GM19238 (cell line): ENCODE results near the gene WNT9A.
"Not testable (repeated sequence)": the region's sequence is repeated elsewhere in the genome, so short reads cannot be mapped to it uniquely, and the experiment has no call there.

Experiments
- DNase-seq: peaks from one replicate; pipeline ENCODE4 v3.0.0; 2011; ENCODE audit warnings: low spot score; ENCODE audit not compliant: insufficient read length

WNT9A gene

DNA sequence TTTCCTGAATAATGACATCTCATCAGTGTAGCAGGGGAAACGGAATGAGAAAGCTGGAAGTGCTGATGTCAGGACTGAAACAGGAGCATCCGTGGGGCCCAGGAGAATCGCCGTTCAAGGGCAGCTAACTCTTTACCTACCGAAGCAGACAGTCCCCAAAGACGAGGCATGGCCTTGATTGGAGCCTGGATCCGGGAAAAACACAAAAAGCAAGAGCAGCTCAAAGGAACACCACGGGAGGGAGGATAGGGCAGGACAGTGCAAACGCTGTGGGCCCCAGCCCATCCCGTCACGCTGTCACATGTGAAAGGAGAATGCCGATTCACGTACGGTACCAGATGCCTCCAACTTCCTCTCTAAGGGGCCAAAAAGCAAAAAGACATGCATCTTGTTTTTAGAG is 34.9 kb downstream of the WNT9A start:
- no peak for DNase-seq

GRCh38 chr1:227911376-227911775 is 36.4 kb downstream of the WNT9A start:
- no peak for DNase-seq

DNA sequence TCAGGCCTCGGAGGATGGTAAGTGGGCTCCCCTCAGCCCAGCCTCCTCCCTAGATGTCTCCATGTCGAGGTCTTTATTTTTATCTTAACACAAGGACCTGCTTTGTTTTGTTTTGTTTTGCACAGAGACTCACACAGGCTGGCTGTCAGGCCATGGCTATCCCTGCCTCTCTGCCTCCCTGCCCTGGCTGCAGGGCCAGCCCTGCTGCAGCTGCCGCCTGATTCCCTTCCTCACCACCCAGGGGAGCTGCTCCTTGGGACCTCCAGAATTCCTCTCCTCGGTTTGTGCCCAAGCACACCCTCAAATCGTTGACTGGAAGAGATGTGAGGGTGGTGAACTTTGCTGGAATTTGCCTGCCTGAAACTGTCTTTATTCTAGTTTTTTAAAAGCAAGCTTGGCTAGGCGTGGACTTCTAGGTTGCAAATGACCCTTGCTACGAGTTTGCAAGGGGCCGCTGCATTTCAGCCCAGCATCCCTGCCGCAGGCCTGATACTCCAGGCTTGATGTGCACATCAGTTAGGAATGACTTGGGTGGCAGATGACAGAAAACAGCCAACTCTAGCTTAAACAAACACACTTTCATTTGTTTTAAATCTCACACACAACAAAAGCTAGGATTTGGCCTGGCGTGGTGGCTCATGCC is 37.1 kb downstream of the WNT9A start:
- DNase-seq, result no peak

DNA sequence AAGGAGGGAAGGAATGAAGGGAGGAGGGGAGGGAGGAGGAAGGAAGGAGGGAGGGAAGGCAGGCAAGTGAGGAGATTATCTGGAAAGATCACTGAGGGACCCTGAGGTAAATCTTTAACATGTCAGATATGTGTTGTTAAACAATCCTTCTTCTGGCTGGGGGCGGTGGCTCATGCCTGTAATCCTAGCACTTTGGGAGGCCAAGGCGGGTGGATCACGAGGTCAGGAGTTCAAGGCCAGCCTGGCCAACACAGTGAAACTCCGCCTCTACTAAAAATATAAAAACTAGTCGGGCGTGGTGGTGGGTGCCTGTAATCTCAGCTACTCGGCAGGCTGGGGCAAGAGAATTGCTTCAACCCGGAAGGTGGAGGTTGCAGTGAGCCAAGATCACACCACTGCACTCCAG is 37.8 kb downstream of the WNT9A start:
- DNase-seq, result not testable (repeated sequence)

GRCh38 chr1:227909188-227909587 is 38.5 kb downstream of the WNT9A start:
- no peak for DNase-seq

- no peak for DNase-seq
Measured at GRCh38 chr1:227908359-227908758, 39.4 kb downstream of the WNT9A start.

GRCh38 chr1:227907439-227908015 is 40.2 kb downstream of the WNT9A start:
- DNase-seq, result no peak

GRCh38 chr1:227906550-227907071 is 41.1 kb downstream of the WNT9A start:
- no peak for DNase-seq

DNA sequence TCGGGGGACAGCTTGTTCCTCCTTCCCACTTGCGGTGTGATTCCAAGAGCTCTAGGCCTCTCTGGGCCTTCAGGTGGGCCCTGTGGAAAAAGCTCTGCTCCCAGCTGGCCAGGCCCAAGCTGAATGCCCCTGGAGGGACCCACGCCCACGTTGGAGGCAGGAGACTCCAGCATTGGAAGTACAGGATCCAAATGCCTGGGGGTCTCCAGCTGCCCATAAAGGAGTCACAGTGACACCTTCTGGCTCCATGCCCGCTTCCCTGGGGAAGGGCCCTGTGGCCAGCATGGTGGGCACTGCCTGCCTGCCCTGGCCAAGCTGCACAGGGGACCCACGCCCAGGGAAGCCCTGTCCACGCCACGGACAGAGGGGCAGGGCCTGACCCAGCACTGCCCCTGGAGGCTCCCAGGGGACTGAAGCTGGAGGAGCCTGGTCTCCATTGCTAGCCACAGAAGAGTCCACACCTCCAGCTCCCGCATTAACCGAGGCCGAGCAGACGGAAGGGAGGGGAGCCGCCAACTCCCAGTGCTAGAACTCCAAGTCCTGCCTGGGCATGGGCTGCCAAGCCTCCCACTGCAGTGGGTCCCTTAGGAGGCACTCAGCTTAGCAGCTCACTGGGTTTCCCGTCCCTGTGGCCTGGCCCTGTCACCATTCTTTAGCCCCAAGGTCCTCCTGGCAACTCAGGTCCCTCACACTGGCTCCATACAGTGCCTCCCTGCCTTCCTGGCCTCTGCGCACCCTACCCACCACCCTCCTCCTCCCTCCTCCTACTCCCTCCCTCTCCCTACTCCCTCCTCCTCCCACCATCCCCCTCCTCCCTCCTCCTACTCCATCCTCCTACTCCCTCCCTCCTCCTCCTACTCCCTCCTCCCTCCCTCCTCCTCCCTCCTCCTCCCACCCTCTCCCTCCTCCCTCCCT is 41.9 kb downstream of the WNT9A start:
- DNase-seq, result no peak

- no peak for DNase-seq
Measured at GRCh38 chr1:227904541-227905335, 43.0 kb downstream of the WNT9A start.

- DNase-seq, result no peak
Measured at GRCh38 chr1:227903614-227904501, 43.9 kb downstream of the WNT9A start.

GRCh38 chr1:227903061-227903521 is 44.6 kb downstream of the WNT9A start:
- no peak for DNase-seq

GRCh38 chr1:227902641-227902990 is 45.1 kb downstream of the WNT9A start:
- DNase-seq, result no peak

DNA sequence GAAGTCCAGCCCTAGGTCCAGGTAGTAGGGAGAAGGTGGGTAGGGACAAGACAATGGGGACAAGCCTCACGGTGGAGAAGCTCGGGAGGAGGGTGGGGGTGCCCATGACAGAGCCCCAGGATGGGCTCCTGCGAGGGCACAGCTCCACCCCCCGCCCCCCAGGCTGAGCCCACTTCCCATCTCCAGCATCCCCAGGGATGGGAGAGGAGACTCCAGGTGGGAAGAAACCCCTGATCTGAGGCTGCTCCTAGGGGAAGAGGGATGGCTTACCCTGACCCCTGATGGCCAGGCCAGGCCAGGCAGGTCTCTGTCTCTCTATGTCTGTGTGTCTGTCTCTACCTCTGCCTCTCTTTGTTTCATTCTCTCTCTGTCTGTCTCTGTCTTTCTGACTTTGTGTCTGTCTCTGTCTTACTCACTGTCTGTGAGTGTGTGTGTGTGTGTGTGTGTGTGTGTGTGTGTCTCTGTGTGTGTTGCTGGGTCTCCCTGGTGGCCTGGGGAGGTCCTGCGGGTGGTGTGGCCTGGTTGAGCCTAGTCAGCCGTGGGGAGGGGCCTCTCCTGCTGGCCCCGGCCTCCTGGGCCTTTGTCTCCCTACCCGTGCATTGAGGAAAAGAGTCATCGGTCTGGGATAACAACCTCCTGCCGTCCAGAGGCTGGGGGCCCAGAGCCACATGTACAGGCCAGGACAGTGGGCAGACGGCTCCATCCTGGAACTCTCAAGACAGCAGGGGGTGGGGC is 45.7 kb downstream of the WNT9A start:
- no peak for DNase-seq

DNA sequence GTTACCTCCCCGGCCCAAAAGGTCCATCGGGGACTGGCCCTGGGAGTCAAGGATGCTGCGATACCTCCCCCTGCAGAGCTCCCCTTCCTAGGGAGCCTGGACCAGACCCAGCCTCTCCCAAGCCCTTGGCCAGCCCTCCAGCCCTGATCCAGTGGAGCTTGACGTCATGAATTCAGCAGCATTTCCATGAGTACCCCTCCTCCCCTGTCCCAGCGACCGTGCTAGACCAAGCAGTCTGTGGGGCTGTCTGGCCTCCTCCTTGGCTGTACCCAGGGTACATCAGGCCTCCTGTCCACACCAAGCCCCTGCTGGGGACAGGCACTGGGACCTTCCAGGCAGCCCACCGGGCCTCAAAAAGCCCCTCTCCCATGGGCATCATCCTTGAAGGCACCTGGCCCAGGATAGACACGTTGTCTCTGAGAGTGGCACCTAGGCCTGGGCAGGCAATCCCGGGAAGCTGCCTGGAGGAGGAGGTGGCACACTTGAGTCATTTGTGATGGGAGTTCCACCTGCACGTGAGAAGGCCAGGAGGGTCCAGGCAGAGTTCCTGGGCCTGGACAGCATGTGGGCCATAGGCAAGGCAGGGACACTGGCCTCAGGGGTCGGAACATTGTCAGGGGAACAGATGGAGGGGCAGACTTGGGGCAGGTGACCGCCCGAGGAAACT is 46.4 kb downstream of the WNT9A start:
- no peak for DNase-seq

DNA sequence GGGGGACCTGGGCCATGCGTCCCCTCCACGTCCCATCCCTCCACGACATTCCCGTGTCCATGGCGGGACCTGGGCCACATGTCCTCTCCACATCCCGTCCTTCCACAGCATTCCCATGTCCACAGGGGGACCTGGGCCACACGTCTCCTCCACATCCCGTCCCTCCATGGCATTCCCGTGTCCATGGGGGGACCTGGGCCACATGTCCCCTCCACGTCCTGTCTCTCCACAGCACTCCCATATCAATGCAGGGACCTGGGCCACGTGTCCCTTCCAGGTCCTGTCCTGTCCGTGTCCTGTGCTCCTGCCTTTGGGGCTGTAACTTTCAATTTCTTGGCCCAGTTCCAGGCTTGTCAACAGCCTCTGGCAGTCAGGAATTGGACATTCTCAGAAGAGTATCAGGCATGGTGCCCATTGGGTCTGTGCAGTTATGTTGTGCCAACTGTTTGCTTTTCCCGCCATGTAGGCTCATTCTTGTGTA is 47.1 kb downstream of the WNT9A start:
- no peak for DNase-seq

DNA sequence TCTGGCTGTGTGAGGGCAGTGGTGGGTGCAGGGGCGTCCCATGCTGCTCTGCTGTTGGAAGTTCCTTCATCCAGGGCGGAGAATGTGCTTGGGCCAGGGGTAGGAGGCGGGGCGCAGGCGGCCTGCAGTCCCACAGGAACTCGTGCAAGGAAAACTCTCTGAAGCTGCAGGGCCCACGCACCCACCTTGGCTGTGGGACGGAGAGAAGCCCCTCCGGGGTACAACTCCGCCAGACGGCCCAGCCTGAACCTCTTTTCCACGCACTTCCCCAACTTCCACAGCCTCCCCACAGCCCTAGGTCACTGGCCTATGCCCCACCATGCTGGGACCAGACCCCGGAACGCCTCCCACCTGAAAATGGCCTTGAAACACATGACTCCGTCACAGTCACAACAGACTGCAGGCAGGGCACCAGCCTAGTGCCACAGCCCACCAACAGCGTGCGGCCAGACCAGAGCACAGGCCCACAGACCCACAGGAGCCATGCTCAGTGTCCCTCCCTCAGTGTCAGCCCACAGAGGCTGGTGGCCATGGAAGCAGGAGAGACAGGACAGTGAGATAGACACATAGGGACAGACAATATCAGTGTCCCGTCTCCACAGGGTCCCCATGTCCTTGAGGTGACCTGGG is 47.8 kb downstream of the WNT9A start:
- DNase-seq, result no peak

DNA sequence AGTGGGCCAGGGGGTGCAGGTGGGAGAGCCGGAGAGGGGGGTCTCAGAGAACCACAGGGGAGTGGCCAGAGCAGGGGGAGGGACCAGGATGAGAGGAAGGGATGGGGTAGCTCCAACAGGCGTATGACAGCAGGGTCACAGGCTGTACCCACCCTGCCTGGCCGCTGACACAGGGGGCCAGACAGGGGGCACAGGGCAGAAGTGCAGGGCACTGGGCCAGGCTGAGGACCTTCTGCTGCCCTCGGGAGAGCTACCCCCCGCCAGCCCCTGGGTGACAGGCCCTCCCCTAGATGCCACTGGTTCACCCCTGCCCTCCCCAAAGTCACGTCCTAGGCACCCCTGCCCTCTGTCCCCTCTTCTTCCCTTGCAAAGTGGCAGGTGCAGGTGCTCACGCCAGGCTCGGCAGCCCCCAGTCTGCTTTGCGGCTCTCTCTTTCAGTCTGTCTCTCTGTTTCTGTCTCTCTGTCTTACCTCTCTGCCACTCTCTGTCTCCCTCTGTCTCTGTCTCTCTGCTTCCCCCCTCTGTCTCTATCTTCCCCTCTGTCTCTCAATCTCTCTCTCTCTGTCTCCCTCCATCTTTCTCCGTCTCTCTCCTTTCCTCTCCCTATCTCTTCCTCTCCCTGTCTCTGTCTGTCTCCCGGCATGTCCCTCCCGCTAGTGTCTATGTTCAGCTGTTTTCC is 48.5 kb downstream of the WNT9A start:
- DNase-seq, result no peak
